Measurements from ENCODE around the gene ZBED1. TPM values are rescaled to one million over a fixed set of nuclear protein-coding genes. Genes with fewer than 3 reads are reported as not detected.
"Not testable (repeated sequence)": the region's sequence is repeated elsewhere in the genome, so short reads cannot be mapped to it uniquely, and the experiment has no call there.

Gene ZBED1
- total RNA-seq, 4 donors from 2014 or later, result 42.4 to 76.4 (median 56.5) TPM

DNA sequence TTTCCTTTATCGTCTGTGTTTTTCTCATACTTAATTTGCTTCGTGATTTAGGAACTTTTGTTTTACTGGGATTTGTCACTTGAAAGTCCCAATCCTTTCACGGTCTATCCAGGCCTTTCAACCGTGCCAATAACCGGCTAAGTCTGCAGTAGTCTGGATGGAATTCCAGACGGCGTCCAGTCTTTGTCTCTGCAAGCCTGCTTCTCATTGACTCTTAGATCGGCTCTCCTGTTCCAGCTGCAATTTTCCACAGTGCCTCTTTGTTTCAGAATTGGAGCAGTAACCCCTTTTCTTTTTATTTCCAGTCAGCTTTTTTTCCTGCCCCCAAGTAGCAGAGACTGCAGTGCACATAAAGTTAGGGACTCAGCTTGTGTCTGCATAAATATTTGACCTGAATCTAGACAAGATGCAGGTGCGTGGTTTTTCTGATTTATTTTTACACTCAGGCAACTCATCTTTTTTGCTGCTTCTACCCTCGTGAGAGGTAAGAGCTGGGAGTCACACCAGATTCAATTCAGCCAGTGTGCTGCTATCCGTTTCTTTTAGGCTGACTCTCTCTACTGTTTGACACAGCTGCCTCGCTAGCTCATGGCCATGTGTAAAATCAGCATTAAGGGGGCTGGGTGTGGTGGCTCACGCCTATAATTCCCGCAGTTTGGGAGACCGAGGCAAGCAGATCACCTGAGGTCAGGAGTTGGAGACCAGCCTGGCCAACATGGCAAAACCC is 37.4 kb upstream of the ZBED1 start:
- TF ChIP-seq, protein P1, sequence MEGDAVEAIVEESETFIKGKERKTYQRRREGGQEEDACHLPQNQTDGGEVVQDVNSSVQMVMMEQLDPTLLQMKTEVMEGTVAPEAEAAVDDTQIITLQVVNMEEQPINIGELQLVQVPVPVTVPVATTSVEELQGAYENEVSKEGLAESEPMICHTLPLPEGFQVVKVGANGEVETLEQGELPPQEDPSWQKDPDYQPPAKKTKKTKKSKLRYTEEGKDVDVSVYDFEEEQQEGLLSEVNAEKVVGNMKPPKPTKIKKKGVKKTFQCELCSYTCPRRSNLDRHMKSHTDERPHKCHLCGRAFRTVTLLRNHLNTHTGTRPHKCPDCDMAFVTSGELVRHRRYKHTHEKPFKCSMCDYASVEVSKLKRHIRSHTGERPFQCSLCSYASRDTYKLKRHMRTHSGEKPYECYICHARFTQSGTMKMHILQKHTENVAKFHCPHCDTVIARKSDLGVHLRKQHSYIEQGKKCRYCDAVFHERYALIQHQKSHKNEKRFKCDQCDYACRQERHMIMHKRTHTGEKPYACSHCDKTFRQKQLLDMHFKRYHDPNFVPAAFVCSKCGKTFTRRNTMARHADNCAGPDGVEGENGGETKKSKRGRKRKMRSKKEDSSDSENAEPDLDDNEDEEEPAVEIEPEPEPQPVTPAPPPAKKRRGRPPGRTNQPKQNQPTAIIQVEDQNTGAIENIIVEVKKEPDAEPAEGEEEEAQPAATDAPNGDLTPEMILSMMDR (IDR thresholded peaks at IDR 0.05), result no peak
- TF ChIP-seq POLR2A (IDR thresholded peaks at IDR 0.05), result no peak
- intact Hi-C loops (cut with DNase I; ENCODE audit: low total_unique reads), result no loop called here
- H3K4me3 ChIP-seq (ENCODE audit: low read depth, poor library complexity, severe bottlenecking), result no peak overlapping the region
- 52 to 61% methylated on average over 15 of the region's 15 CpGs for WGBS, 2 donors
- no peak for DNase-seq (ENCODE audit: low spot score in 2 of 2)

DNA sequence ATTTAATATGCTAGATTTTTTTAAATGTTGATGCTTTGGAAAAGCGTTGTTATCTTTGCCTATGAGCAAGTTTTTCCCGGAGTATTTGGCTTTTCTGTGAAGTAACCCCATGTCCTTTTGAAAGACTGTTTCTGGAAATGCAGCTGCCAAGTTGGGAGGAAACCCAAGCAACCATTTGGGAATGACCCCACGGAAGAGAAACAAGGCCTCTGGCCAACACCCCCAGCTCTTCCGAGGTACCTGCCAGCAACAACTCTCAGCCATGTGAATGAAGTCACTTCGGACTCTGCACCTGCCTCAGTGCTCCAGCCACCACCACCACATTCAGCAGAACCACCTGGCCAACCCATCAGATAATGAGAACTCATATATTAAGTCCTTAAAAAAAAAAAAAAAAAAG is 36.2 kb upstream of the ZBED1 start:
- no peak for DNase-seq (ENCODE audit: low spot score in 2 of 2)
- WGBS, 2 donors, result 53 to 65% methylated on average over 5 of the region's 5 CpGs
- TF ChIP-seq, protein P1 (IDR thresholded peaks at IDR 0.05), result no peak
- TF ChIP-seq POLR2A (IDR thresholded peaks at IDR 0.05), result no peak
- intact Hi-C loops (cut with DNase I; ENCODE audit: low total_unique reads), result no loop called here
- no peak overlapping the region for H3K4me3 ChIP-seq (ENCODE audit: low read depth, poor library complexity, severe bottlenecking)

DNA sequence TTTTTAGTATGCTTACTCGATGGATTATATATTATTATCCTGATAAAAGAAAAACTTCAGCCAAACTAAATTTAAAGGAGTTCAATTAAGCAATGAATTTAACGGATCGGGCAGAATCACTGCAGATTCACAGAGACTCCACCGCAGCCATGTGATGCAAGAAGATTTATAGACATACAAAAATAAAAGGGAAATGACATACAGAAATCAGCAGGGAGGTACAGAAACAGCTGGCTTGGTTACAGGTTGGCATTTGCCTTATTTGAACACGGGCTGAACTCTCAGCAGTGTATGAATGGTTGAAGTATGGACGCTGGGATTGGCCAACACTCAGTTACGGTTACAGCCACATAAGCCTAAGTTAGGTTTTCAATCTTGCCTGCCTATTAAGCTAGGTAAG is 35.4 kb upstream of the ZBED1 start:
- intact Hi-C loops (cut with DNase I; ENCODE audit: low total_unique reads), result no loop called here
- no peak for DNase-seq (ENCODE audit: low spot score in 2 of 2)
- 78 to 79% methylated on average over 7 of the region's 7 CpGs for WGBS, 2 donors
- TF ChIP-seq, protein P1 (IDR thresholded peaks at IDR 0.05), result no peak
- TF ChIP-seq POLR2A (IDR thresholded peaks at IDR 0.05), result no peak
- no peak overlapping the region for H3K4me3 ChIP-seq (ENCODE audit: low read depth, poor library complexity, severe bottlenecking)

DNA sequence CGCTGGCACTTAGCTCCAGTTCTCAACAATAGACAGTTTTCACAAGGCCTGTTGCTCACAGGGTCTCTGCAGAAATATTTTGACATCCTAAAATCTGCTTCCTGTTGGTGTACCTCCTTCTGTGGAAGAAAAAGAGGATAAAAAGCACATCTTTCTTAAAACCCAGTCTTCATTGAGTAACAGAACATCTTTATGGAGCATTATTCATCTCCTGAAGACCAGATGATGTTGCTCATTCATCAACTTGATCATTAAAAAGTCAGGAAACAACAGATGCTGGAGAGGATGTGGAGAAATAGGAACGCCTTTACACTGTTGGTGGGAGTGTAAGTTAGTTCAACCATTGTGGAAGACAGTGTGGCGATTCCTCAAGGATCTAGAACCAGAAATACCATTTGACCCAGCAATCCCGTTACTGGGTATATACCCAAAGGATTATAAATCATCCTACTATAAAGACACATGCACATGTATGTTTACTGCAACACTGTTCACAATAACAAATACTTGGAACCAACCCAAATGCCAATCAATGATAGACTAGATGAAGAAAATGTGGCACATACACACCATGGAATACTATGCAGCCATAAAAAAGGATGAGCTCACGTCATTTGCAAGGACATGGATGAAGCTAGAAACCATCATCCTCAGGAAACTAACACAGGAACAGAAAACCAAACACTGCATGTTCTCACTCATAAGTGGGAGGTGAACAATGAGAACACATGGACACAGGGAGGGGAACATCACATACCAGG is 33.7 kb upstream of the ZBED1 start:
- DNase-seq (ENCODE audit: low spot score in 2 of 2); intact Hi-C loops (cut with DNase I; ENCODE audit: low total_unique reads); H3K4me3 ChIP-seq (ENCODE audit: low read depth, poor library complexity, severe bottlenecking): not testable (repeated sequence)
- 59 to 69% methylated on average over 5 of the region's 5 CpGs for WGBS, 2 donors

DNA sequence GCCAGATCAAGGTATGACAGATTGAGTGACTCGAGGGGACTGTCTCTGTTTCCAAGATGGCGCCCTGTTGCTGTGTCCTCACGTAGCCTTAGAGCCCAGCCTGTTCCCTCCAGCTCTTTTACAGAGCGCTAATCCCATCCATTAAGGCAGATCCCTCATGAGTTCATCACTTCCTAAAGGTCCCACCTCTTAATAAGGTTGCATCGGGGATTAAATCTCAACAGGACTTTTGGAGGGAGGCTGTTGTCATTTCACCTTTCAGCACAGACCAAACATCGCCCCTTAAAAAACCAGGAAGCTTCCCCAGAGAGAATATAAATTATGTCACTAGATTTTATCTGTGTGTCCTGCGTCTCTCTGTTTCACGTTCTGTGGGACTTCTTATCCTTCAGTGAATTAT is 32.6 kb upstream of the ZBED1 start:
- intact Hi-C loops (cut with DNase I; ENCODE audit: low total_unique reads), result no loop called here
- no peak overlapping the region for H3K4me3 ChIP-seq (ENCODE audit: low read depth, poor library complexity, severe bottlenecking)
- TF ChIP-seq POLR2A (IDR thresholded peaks at IDR 0.05), result no peak
- TF ChIP-seq, protein P1 (IDR thresholded peaks at IDR 0.05), result no peak
- 38 to 47% methylated on average over 8 of the region's 8 CpGs for WGBS, 2 donors
- no peak for DNase-seq (ENCODE audit: low spot score in 2 of 2)

DNA sequence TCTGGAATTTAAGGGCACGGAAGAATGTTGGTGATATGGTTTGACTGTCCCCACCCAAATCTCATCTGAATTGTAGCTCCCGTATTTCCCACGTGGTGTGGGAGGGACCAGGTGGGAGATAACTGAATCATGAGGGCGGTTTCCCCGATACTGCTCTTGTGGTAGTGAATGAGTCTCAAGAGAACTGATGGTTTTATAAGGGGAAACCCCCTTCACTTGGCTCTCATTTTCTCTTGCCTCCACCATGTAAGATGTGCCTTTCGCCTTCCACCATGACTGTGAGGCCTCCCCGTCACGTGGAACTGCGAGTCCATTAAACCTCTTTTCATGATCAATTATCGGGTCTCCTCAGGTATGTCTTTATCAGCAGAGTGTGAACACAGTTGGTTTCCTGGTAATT is 25.6 kb upstream of the ZBED1 start:
- intact Hi-C loops (cut with DNase I; ENCODE audit: low total_unique reads), result no loop called here
- H3K4me3 ChIP-seq (ENCODE audit: low read depth, poor library complexity, severe bottlenecking), result no peak overlapping the region
- no peak for DNase-seq (ENCODE audit: low spot score in 2 of 2)
- WGBS, 2 donors, result 88 to 89% methylated on average over 10 of the region's 10 CpGs
- TF ChIP-seq, protein P1 (IDR thresholded peaks at IDR 0.05), result no peak
- TF ChIP-seq POLR2A (IDR thresholded peaks at IDR 0.05), result no peak

All from lower leg skin (tissue), 4 donors.